GM11168 (cell line): ENCODE data around the gene EPN1.

Source experiments
- in situ Hi-C: fragments of 300-500 bp; cut with MboI; formaldehyde crosslinking; loops from one replicate; pipeline ENCODE4 v1.12.0; 2022; ENCODE audit warnings: low sequenced_read_pairs; ENCODE audit not compliant: unreplicated experiment

The EPN1 gene

DNA sequence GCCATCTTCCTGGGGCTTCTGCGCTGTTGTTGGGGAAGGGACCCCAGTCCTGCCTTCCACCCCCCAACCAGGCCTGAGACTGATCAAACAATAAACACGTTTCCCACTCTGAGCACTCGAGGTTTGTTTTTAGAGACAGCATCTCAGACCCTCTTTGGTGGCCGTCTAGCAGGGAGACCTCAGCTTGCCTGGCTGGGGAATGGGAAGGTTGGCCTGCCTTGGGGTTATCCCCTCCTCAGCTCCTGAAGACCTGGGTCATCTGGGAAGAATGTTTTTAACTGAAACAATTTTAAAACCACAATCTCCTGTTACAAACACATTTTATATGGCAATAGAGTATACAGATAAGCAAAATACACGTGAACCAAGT lies 29.5 kb upstream of the EPN1 start:
- in situ Hi-C loops, result no loop called here

DNA sequence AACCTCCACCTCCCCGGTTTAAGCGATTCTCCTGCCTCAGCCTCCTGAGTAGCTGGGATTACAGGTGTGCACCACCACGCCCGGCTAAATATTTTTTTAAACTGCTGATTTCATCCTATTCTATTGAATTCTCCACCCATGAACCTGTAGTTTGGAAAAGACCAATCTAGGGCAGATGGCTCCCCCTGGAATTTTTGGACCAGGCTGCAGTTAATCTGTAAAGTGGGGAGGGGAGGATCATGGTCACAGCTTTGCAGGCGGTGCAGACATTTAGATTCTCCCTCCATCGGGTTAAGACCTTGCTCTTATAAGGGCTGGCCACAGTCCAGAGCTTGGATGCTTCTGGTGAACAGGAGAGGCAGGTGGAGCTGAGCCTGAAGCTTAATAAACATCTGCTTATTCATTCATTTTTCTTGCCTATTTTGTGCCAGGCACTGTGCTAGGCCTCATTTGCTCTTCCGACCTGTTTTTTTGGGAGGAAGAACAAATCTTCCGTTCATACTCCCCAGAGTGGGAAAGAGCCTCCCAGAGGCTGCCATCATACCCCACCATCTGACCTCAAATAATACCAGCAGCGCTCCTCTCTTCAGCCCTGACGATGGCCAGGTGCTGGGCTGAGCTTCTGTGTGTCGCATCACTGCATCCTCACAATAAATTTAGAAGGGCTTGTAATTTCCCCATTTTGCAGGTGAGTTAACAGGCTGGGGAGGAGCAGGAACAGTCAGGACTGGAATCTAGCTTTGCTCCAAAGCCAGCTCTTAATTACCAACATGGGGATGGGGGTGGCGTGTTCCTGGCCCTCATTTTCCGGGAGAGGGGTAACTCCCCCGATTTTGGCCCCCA lies 27.9 kb upstream of the EPN1 start:
- in situ Hi-C loops, result no loop called here

DNA sequence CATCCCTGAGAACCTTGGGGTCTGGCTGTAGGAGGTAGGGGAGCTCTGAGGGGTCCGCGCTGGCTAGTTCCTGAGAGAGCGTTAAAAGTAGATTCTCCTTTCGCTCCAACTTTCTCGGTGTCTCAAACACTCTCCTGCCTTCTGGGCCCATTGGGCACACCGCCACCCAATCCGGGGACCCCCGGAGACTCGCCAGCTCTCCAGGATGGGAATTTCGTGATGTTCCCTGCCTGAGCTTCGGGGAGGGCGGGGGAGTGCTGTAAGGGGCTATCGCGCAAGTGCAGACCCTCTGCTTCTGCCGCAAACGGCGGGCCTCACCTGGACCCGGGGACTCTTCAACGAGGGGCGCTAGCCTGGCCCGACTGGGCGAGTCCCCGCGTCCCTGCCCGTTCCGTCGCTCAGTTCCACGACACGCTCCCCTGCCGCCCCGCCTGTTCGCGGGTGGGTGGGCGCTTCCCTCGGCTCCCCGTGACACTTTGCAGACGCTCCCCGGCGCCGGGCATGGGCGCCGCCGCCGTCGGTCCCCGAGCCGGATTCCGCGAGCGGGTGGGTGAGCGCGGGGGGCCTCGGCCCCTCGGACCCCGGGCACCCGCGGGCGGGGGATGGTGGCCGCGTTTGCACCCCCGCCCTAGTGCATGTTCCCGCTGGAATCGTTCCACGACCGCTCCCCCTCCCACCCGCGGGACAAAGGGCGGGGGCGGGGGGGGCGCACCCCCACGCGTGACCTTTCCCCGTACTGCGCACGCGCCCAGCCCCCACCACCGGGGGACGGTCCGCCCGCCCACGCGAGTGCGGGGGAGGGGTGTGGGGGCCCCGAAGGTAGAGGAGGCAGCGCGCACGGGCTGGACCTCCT lies 27.1 kb upstream of the EPN1 start, which contains the start of gene CCDC106:
TSS of gene CCDC106 (plus strand) at position 481 of the 853 bp plus-strand sequence. CDS start 835 bp downstream, outside the sequence.
- in situ Hi-C loops, result no loop called here

DNA sequence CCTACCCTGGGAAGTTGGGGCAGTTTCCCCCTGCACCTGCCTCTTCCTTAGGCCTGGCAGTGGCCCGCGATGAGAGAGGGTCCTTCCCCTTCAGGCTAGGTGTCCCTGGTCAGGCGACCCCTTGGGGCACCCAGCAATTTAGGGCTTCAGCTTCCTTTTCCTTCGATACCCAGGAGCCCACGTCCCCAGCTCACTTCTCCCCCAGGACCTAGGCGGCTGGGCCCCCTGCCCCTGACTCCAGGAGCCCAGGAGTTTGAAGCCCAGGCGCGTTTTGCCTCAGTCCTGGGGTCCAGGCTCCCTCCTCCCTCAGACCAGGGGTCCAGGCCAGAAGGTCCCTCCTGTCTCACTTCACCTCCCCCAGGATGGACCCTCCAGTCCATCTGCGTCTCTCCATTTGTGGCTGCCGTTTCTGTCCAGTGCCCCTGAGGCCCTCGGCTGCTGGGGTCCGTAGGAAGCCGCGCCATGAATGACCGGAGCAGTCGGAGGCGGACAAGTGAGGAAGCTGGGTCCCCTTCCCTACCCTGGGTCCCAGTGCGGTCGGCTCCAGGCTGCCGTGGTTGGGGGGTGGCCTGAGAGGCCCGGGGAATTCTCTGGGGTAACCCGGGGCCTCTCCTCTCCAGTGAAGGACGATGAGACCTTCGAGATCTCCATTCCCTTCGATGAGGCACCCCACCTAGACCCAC lies 26.3 kb upstream of the EPN1 start:
- in situ Hi-C loops, result no loop called here

DNA sequence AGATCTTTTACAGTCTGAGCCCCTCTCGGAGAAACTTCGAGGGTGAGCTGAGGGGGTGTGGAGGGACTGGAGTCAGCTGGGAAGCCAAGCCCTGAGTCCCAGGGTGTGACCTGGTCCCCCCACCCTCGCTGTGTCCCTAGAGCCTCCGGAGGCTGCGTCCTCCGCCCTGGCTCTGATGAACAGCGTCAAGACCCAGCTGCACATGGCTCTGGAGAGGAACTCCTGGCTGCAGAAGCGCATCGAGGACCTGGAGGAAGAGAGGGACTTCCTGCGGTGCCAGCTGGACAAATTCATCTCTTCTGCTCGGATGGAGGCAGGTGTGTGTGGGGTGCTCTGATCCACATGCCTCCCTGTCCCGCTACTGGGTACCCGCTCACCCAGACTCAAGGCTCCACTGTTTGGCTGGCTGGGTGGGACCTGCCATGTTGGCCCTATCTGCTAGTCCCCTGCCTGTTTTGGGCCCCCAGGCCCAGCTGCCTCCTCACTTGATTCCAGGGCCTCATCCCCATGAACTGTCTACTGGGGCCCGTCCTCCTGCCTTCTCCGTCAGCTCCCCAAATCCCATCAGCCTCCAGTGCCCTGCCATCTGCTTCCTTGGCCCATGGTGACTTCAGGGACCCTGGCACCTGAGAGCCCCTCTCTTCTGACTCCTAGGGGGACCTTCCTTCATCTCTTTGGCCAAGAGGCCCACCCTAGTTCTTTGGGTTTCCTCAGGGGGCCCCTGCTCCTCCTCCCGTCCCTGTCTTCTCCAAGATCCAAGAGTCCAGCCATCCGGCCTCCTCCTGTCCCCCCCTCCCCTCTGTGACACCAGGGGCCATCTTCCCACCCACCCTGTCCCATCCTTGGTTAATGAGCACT lies 25.5 kb upstream of the EPN1 start:
- in situ Hi-C loops, result no loop called here

DNA sequence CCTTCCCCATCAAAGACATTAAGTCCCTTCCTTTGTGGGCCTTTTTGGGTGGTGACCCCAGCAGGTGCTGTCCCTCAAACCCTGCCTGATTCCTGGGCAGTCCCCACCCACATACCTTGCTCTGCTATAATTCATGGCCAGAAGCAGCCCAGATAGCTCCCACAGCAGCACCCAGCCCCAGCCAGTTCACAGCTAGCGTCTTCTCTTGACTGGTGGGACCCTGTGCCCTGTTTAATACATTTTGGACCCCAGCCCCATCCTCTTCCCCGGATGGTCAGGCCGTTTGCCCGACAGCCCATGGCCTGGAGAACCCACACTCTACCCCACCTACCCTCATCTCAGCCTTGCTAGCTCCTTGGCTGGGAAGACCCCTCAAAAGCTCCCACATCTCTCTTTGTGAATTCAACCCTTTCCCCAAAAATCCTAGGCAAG lies 24.9 kb upstream of the EPN1 start:
- in situ Hi-C loops, result no loop called here

DNA sequence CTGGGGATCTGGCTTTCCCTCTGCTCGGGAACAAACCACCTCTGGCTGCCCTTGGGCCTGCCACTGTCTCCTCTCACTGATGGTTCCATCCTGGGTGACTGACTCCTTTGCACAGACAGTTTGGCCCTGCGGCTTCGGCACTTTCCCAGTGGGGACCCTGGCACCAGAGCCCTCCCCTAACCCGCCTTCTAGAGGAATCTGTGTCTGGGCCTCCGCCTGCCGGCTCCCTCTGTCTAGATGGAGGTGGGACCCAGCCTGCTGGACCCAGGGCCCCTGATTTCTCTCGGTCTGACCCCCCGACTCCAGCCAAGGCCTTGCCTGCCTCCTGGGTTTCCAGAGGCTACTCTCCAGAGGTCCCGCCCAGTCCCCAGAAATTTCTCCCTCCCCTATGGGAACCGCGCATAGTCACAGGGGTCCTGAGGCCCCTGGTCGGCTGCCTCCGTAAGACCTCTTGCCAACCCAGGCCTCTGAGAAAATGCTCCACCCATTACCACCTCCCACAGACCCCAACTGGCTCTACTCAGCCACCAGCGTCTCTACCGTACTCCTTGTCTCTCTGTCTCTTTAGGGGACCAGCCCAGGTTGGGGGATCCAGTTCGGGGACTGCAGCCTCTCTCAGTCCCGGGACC lies 24.3 kb upstream of the EPN1 start:
- in situ Hi-C loops, result no loop called here

DNA sequence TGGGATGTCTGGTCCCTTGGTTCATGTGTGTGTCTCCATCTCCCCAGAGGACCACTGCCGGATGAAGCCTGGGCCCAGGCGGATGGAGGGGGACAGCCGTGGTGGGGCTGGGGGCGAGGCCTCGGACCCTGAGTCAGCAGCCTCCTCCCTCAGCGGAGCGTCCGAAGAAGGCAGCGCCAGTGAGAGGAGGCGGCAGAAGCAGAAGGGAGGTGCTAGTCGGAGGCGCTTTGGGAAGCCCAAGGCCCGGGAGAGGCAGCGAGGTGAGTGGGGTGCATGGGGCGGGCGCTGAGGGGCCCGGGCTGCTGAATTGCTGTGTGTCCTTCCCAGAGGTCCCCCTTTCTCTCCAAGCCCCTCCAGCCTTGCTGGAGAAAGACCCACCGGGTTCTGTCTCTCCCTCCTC lies 23.8 kb upstream of the EPN1 start:
- in situ Hi-C loops, result no loop called here

DNA sequence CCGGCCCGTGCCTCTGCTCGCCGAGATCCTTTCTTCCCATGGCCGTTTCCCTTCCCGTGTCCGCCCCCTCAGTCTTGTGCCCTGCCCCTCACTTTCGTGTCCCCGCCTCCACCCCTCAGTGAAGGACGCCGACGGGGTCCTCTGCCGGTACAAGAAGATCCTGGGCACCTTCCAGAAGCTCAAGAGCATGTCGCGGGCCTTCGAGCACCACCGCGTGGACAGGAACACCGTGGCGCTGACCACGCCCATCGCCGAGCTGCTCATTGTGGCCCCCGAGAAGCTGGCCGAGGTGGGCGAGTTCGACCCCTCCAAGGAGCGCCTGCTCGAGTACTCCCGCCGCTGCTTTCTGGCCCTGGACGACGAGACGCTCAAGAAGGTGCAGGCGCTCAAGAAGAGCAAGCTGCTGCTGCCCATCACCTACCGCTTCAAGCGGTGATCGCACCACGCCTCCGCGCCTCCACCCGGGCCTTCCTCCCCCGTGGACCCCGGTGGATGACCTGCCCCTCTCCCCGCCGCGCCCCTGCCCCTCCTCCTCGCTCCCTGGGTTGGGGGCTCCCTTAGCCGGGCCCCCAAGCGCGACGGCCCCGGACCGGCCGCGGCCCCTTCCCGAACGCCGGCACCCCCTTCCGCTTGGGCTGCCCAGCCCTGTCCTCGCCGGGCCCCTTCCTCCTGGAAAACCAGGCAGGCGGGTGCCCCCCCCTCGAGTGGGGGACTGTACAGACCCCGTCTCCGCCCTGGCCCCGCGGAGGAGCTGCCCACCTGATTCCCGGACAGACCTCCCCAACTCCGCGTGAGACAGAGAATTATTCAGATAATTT lies 22.5 kb upstream of the EPN1 start:
- in situ Hi-C loops, result no loop called here

DNA sequence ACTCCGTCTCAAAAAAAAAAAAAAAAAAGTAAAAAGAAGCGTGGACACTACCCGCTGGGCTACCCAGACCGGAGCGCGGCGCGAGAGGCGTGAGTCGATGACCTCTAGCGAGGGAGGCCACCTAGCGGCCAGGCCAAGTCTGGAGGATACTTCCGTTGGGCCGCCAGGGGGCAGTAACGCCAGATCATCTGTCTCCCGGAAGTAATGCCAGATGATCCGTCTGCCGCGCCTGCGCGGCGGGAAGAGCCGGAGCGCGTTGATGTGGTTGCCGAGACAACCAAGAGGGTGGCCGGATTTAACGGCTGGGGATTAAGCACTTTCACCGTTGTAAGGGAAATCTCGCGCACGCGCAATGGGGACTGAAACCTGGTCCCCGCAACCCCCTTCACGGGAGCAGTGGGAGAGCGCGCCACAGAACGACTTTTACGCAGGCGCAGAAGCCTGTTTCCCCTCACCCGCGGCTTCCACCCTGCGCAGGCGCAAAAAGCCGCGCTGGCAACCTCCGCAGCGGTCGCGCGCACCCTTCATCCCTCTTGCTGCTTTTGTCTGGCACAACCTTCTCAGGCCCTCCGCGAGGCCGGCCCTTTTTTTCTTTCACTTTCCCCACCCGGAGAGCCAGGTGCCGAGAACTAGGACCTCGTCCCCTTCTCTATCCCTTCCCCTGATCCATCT lies 21.2 kb upstream of the EPN1 start:
- in situ Hi-C loops, result no loop called here

DNA sequence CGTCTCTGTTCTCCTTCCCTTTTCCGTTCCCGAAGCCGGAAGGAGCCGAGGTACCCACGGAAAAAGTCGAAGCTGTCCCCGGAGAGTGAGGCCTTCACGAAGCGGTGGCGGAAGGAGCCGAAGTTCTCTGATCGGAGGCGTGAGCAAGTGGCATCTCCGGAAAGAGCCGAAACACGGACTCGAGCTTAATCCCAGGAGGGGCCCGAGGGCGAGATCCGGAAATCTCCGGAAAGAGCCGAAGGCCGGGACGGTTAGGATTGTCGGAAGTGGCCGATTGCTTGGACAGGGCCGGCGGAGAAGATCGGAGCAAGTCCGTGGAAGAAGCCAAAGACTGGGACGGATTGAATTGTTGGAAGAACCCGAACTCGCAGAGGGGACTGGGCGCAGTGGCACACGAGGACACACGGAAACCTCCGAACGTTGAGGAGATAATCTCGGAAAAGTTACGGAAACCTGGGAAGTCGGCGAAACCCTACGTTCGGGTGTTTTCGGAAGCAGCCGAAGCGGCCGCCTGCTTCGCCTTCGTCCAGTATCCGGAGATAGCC lies 20.6 kb upstream of the EPN1 start:
- in situ Hi-C loops, result no loop called here

DNA sequence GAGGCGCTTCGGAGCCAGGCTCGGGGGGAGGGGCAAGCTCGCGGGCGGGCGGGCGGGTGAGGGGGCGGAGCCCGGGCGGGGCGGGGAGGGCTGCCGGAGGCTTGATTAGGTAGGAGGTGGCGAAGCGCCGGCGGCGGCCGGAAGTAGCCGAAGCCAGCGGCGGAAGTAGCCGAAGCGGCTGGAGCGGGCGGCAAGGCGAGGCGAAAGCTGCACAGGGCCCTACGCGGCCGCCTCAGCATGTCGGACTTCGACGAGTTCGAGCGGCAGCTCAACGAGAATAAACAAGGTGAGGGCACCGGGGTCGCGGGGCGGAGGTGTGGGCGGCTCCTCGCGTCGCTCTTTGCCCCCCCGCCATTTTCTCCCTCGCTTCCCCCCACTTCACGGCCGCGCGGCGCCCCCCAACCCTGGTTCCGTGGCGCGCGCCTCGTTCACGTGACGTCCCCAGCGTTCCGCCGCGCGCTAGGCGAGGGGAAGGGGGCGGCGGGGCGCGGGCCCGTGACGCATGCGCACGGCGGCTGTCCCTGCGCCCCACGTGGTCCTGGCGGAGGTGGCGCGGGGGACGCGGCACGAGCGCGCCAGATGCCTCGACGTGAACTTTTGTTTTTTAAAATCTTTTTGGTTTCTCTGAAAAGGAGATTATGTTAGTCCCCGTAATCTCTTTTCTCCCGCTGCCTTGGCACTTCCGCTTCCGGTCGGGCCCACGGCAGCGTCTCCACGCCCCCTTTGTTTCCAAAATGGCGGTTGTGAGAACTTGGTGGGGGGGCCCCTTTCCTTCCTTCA lies 20.0 kb upstream of the EPN1 start, which contains the start of gene U2AF2:
TSS of gene U2AF2 (plus strand) at position 168 of the 780 bp plus-strand sequence. CDS start at position 238, 70 bp downstream.
- in situ Hi-C loops, result no loop called here

DNA sequence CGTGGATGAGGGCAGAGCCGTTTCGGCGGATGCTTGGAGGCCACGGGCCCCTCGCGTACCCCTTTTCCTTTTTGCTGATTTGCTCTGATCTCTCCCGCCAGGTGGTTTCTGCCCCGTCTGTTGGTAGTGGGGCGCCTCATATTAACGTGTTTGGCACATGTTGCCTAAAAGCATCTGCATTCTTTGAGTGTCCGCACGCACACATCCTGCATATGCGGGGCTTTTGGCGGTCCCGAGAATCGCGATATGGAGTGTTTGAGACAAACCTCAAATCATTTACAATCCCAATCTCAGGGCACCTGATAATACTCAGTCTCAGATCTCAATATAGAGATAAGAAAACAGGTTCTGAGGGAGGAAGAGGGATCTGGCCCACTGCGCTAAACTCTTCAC lies 19.4 kb upstream of the EPN1 start:
- in situ Hi-C loops, result no loop called here

DNA sequence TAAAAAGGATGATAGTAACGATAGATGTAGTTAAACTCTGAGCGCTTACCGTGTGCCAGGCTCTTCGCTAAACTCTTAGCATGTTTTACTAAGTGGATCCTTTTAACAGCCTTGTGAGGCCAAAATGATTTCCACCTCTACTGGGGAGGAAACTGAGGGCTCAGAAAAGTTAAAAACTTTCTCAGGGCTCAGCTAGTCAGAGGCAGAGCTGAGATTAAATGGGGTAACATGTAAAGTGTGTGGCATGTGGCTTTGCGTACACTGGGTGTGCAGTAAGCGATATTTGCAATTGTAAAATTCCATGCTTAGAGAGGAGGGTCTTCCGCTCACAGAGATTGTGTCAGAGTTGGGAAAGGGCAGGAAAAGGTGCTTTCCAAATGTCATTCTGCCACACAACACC lies 18.5 kb upstream of the EPN1 start:
- in situ Hi-C loops, result no loop called here

DNA sequence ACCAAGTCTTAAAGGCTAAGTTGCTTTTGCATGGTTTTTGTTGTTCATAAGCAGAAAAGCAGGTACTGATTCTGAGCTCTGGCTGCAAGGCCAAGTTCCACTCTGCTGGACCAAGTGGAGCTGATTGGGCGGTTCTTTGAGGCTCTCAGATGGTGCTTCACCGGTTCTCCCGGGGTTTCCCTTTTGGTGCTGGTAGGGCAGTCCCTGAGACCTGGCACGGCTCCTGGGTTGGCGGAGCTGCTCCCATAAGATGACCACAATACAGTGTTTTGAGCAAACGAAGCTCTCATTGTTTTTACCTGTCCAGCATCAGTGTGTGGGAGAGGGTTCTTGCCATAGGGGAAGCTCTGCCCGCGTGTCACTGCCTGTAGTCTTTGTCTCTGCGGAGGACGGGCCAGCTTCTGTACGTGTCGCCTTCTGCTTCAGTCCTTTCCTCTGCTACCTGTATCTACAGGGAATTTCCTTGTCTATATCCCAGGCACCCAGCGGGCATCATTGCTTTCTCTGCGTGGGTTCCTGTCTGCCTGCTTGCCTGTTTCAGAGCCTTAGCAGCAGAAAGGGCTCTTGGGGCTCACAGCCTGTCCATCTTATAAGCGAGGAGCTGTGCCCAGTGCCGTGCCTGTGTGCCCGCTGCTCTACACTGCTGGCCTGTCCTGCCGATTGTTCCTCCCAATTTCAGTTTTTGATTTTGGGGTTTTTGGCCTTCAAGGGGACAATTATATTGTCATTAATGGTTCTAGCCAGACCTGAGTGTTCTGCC lies 17.9 kb upstream of the EPN1 start:
- in situ Hi-C loops, result no loop called here

DNA sequence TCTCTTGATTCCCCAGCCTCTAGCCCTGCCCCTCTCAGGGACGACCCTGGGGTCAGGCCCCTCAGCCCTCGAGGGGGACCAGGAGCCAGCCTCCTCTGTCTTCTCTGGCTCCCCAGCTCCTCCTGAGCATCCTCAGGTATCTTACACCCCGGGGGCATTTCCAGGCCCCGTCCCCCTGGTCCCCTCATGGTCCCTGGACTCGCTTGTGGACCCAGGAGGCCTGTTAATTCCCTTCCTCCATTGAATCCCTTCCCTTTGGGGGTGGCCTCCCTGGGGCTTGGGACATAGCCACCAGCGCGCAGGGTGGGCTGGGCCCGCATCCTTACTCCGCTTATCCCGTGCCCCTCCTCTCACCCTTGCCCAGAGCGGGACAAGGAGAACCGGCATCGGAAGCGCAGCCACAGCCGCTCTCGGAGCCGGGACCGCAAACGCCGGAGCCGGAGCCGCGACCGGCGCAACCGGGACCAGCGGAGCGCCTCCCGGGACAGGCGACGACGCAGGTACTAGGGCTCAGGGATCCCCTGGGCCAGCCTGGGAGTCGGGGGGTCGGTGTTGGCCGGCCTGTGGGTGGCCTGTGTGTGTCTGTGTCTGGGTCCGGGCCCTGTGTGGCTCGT lies 16.1 kb upstream of the EPN1 start:
- in situ Hi-C loops, result no loop called here
